ENCODE data around the gene SNF8. TPM values are rescaled to one million over a fixed set of nuclear protein-coding genes. Genes with fewer than 3 reads are reported as not detected.

Gene SNF8
- total and polyA plus RNA-seq, 2 donors (not counting 3 experiments of a cell fraction or from before 2014, with no cell fraction given) = 166 to 194 TPM

- Histone ChIP-seq H3K4me1 (ENCODE audit: control insufficient read depth, extremely low read depth, insufficient read depth, low read length) (peaks cover 27% of the 10 kb centered on the region), H3K79me2 (ENCODE audit: control insufficient read depth, insufficient read depth, low read length) (peaks cover 47% of the 10 kb centered on the region), H3K27me3 (ENCODE audit: control insufficient read depth in 2 of 2, insufficient read depth in 2 of 2, low read length in 2 of 2) (no peaks in the 10 kb centered on the region), H3K36me3 (ENCODE audit: control insufficient read depth in 2 of 2, extremely low read depth in 1 of 2, insufficient read depth in 2 of 2, low read length in 2 of 2) (peaks cover 9 to 10% of the 10 kb centered on the region in 2 experiments), H4K20me1 (replicated peaks; ENCODE audit: control insufficient read depth, extremely low read depth, insufficient read depth, low read length) (peaks cover 12% of the 10 kb centered on the region), H3K9me1 (replicated peaks; ENCODE audit: control insufficient read depth, extremely low read depth, insufficient read depth, low read length) (no peaks in the 10 kb centered on the region), H3K4me3 (replicated peaks in 1 of 3; ENCODE audit: insufficient read depth in 1 of 3, low read depth in 1 of 3, low read length in 3 of 3) (peak within 1 kb of the TSS; percentile 50 to 84 (median 68)), H3K9ac (replicated peaks; ENCODE audit: extremely low read depth, insufficient read depth, low read length) (peak within 1 kb of the TSS; percentile 91), H2AFZ (ENCODE audit: low read depth, low read length) (peak within 1 kb of the TSS; percentile 88), H3K4me2 (ENCODE audit: insufficient read depth, low read length) (peak within 1 kb of the TSS; percentile 87), H3K27ac (ENCODE audit: insufficient read depth, low read depth, low read length) (peak within 1 kb of the TSS; percentile 89), H3K9me3 (replicated peaks; ENCODE audit: control insufficient read depth, insufficient read depth, low read length) (no peaks in the 10 kb centered on the region)
- DNase-seq (ENCODE audit: low read depth, low spot score) = peak; percentile 96
- TF ChIP-seq EZH2 (IDR thresholded peaks at IDR 0.05; ENCODE audit: borderline replicate concordance, low read depth, low read length, severe bottlenecking) (no peak), MAX (IDR thresholded peaks at IDR 0.05; ENCODE audit: insufficient read depth, insufficient read length) (no peak), POLR2AphosphoS5 (IDR thresholded peaks at IDR 0.05; ENCODE audit: insufficient read depth, low read depth, low read length) (peak; percentile 98), POLR2A (IDR thresholded peaks at IDR 0.05; ENCODE audit: low read depth, low read length) (peak; percentile 82)
- TF ChIP-seq, protein P1, sequence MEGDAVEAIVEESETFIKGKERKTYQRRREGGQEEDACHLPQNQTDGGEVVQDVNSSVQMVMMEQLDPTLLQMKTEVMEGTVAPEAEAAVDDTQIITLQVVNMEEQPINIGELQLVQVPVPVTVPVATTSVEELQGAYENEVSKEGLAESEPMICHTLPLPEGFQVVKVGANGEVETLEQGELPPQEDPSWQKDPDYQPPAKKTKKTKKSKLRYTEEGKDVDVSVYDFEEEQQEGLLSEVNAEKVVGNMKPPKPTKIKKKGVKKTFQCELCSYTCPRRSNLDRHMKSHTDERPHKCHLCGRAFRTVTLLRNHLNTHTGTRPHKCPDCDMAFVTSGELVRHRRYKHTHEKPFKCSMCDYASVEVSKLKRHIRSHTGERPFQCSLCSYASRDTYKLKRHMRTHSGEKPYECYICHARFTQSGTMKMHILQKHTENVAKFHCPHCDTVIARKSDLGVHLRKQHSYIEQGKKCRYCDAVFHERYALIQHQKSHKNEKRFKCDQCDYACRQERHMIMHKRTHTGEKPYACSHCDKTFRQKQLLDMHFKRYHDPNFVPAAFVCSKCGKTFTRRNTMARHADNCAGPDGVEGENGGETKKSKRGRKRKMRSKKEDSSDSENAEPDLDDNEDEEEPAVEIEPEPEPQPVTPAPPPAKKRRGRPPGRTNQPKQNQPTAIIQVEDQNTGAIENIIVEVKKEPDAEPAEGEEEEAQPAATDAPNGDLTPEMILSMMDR (IDR thresholded peaks at IDR 0.05; ENCODE audit: extremely low read depth in 1 of 2, insufficient read depth in 1 of 2, low read depth in 1 of 2, low read length in 2 of 2) = peak in 1 of 2 donors; percentile 8
- intact Hi-C loops (cut with micrococcal nuclease) = loop anchor here (1.0 to 2.0 kb wide), 2 partner anchors 16 to 37 kb away; partner anchors contain the start of genes ATP5MC1 and SNF8
- dilution Hi-C loops (cut with MboI; ENCODE audit: extremely low pct_ligation_motif_present, low sequenced_read_pairs) = no loop called here
- ChIA-PET CTCF (interaction anchor here (0.6 to 2.9 kb wide), 7 partner anchors 16 to 382 kb away, joined by 3 to 16 read pairs (median 4); partner anchors contain the start of gene ATP5MC1), POLR2A (interaction anchor here (0.5 to 3.7 kb wide), 2 partner anchors 15 to 272 kb away, joined by 5 to 20 read pairs; partner anchors contain the start of gene ATP5MC1)
- peak; percentile 91 for FAIRE-seq
- BruUV-seq (replicated peaks) = no TSS peak
Measured at GRCh38 chr17:48908047-48908843, 36.4 kb downstream of the SNF8 start, which contains the start of gene UBE2Z. Gene UBE2Z, plus strand, starts transcription at chr17:48908407. Its CDS starts 97 bp downstream, at chr17:48908504.
